BLaER1 (cell line): ENCODE results near the gene GPALPP1.
"Not testable (repeated sequence)": the region's sequence is repeated elsewhere in the genome, so short reads cannot be mapped to it uniquely, and the experiment has no call there.

Experiments used
- H3K27ac ChIP-seq: shearing (Covaris generic); formaldehyde crosslinking; 2 replicates; pipeline ENCODE4 v1.8.1; 2022
- H3K27me3 ChIP-seq: shearing (Covaris generic); formaldehyde crosslinking; 2 replicates; pipeline ENCODE4 v1.8.1; 2022
- H3K36me3 ChIP-seq: shearing (Covaris generic); formaldehyde crosslinking; 2 replicates; pipeline ENCODE4 v1.8.1; 2022
- H3K4me1 ChIP-seq: shearing (Covaris generic); formaldehyde crosslinking; 2 replicates; pipeline ENCODE4 v1.8.1; 2022
- H3K4me2 ChIP-seq: shearing (Covaris generic); formaldehyde crosslinking; 2 replicates; pipeline ENCODE4 v1.8.1; 2022
- H3K4me3 ChIP-seq: shearing (Covaris generic); formaldehyde crosslinking; 2 replicates; pipeline ENCODE4 v1.8.1; 2022
- H3K9ac ChIP-seq: shearing (Covaris generic); formaldehyde crosslinking; 2 replicates; pipeline ENCODE4 v1.8.1; 2022
- H3K9me3 ChIP-seq: shearing (Covaris generic); formaldehyde crosslinking; 2 replicates; pipeline ENCODE4 v1.8.1; 2022
- H4K20me1 ChIP-seq: shearing (Covaris generic); formaldehyde crosslinking; 2 replicates; pipeline ENCODE4 v1.8.1; 2022
- Cebpa-rat ChIP-seq: shearing (Covaris generic); IDR thresholded peaks from 2 replicates; pipeline ENCODE4 v1.8.1; 2022

Gene GPALPP1, protein sequence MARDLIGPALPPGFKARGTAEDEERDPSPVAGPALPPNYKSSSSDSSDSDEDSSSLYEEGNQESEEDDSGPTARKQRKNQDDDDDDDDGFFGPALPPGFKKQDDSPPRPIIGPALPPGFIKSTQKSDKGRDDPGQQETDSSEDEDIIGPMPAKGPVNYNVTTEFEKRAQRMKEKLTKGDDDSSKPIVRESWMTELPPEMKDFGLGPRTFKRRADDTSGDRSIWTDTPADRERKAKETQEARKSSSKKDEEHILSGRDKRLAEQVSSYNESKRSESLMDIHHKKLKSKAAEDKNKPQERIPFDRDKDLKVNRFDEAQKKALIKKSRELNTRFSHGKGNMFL

GRCh38 chr13:44989071-44989889 is at the start of gene GPALPP1, which contains the start of gene NUFIP1:
TSS of gene GPALPP1 (plus strand) at chr13:44989538. CDS start at chr13:44989655, 117 bp downstream.
TSS of gene NUFIP1 (minus strand) at chr13:44989471. CDS start at chr13:44989436, 35 bp downstream.
- TF ChIP-seq Cebpa-rat, result no peak
- peak within 1 kb of the TSS; percentile 84 for H3K27ac ChIP-seq

DNA sequence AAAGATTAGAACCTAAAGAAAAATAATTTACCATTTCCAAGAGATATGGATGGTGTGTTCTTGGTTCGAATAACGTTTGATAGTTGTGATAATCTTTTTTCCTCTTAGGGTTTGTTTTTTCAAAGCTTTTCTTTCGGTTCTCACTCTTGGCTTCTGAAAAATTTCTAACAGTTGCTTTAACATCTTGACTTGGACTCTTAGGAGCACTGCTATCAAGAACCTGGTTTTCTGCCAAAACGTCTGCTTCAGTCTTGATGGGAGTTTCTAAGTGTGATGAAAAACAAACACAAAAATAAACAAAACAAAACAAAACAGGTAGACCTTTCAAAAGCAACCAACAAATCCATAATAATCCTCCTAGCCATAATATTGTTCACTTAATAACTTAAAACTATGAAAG is 45.9 kb upstream of the GPALPP1 start:
- H3K27me3 ChIP-seq, H3K4me2 ChIP-seq, H3K4me1 ChIP-seq, H3K4me3 ChIP-seq, H4K20me1 ChIP-seq, H3K27ac ChIP-seq, H3K9ac ChIP-seq, H3K9me3 ChIP-seq: not testable (repeated sequence)
- peaks cover 27% of the 10 kb centered on the region for H3K36me3 ChIP-seq

More at GRCh38 chr13:44989071-44989889, at the start of gene GPALPP1, which contains the start of gene NUFIP1:
- H3K4me3 ChIP-seq, result peak within 1 kb of the TSS; percentile 84
- peak within 1 kb of the TSS; percentile 96 for H3K4me2 ChIP-seq
- no peaks in the 10 kb centered on the region for H3K27me3 ChIP-seq
- peaks cover 27% of the 10 kb centered on the region for H3K36me3 ChIP-seq
- H3K4me1 ChIP-seq, result peaks cover 40% of the 10 kb centered on the region
- H3K9me3 ChIP-seq, result no peaks in the 10 kb centered on the region
- H4K20me1 ChIP-seq, result peaks cover 52% of the 10 kb centered on the region
- peak within 1 kb of the TSS; percentile 90 for H3K9ac ChIP-seq

DNA sequence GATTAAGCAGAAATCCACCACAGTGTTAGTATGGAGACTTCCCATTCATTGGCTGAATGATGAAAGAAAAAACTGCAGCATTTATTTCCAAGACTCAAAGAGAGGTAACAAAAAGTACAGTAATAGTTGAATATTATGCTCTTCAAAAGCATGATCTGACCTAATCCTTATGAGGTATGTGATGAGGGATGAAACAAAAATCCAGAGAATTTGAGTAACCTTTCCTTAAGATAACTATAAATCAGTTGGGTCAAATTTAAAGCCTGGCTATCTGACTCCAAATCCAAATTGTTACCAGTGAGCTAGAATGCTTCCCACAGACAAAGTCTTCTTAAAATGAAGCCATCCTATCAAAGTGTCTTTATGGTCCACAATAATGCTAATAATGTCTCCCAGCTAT is 38.2 kb upstream of the GPALPP1 start:
- H3K4me1 ChIP-seq, result no peaks in the 10 kb centered on the region
- TF ChIP-seq Cebpa-rat, result no peak
- H3K36me3 ChIP-seq, result peaks cover 50% of the 10 kb centered on the region
- H3K9ac ChIP-seq, result no peak overlapping the region
- no peak overlapping the region for H3K4me2 ChIP-seq
- no peaks in the 10 kb centered on the region for H3K27me3 ChIP-seq
- H3K9me3 ChIP-seq, result no peaks in the 10 kb centered on the region
- H3K27ac ChIP-seq, result no peak overlapping the region
- H4K20me1 ChIP-seq, result no peaks in the 10 kb centered on the region
- H3K4me3 ChIP-seq, result no peak overlapping the region

DNA sequence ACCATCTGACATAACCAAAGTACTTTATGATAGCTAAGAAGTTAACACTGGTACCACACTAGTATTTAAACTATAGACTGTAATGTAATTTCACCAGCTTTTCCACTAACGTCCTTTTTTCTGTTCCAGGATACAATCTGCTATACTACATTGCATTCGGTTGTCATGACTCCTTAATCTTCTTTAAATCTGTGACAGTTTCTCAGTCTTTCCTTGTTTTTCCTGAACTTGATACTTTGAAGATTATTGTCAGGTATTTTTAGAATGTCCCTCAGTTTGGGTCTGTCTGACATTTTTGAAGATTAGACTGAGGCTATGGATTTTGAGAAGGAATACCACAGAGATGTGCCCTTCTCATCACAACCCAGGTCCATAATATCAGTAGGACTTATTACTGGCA is 36.7 kb upstream of the GPALPP1 start:
- no peaks in the 10 kb centered on the region for H3K27me3 ChIP-seq
- H4K20me1 ChIP-seq, result no peaks in the 10 kb centered on the region

DNA sequence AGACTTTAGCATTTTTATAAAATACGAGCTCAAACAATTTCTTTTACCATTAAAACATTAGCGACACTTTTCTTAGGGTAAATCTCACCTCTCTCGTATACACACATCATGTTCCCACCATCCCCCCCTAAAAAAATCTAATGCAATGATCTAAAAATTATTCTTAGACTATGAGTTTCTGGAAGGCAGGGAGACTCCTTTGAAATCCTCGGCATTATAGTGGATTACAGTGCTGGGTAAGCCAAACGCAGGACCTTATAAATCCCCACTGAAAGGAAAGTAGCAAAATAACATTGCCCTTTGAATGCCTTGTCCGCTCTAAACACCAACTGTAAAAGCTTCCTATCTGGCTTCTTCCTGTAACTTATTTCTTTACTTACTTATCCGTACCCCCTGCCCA is 35.1 kb upstream of the GPALPP1 start:
- Histone ChIP-seq H3K4me2 (no peak overlapping the region), H3K9me3 (no peaks in the 10 kb centered on the region), H3K27ac (no peak overlapping the region), H3K4me3 (no peak overlapping the region), H3K9ac (no peak overlapping the region), H3K27me3 (no peaks in the 10 kb centered on the region), H3K36me3 (peaks cover 57% of the 10 kb centered on the region), H4K20me1 (no peaks in the 10 kb centered on the region), H3K4me1 (no peaks in the 10 kb centered on the region)
- TF ChIP-seq Cebpa-rat, result no peak

More for the DNA sequence above, 36.7 kb upstream of the GPALPP1 start:
- Histone ChIP-seq H3K4me2 (no peak overlapping the region), H3K4me1 (no peaks in the 10 kb centered on the region), H3K4me3 (no peak overlapping the region), H3K9ac (no peak overlapping the region), H3K27ac (no peak overlapping the region), H3K9me3 (no peaks in the 10 kb centered on the region), H3K36me3 (peaks cover 59% of the 10 kb centered on the region)
- TF ChIP-seq Cebpa-rat, result no peak

DNA sequence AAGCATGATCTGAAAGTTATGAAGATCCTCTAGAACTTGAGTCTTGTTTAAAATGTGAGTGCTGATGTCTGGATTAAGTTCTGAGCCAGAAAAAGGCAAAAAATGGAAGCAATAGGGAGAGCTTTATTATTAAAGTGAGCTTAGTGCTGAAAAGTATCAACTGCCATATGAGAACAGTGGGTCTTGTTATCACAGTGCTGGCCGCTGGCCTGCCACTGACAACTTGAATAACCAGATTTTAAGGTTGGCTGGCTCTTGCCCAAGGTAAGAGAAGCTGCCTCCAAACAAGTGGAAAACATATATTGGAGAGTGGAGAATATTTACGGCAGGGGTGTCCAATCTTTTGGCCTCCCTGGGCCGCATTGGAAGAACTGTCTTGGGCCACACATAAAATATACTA is 33.9 kb upstream of the GPALPP1 start:
- Histone ChIP-seq H3K4me3 (no peak overlapping the region), H3K4me1 (no peaks in the 10 kb centered on the region), H3K9ac (no peak overlapping the region), H3K4me2 (no peak overlapping the region), H3K36me3 (peaks cover 57% of the 10 kb centered on the region), H3K9me3 (no peaks in the 10 kb centered on the region), H4K20me1 (no peaks in the 10 kb centered on the region), H3K27me3 (no peaks in the 10 kb centered on the region), H3K27ac (no peak overlapping the region)
- no peak for TF ChIP-seq Cebpa-rat

- no peak overlapping the region for H3K27ac ChIP-seq
- H3K27me3 ChIP-seq, result no peaks in the 10 kb centered on the region
- no peaks in the 10 kb centered on the region for H3K4me1 ChIP-seq
- TF ChIP-seq Cebpa-rat, result no peak
- H3K4me2 ChIP-seq, result no peak overlapping the region
- no peak overlapping the region for H3K4me3 ChIP-seq
- peaks cover 45% of the 10 kb centered on the region for H3K9me3 ChIP-seq
- H3K9ac ChIP-seq, result no peak overlapping the region
- H3K36me3 ChIP-seq, result peaks cover 92% of the 10 kb centered on the region
- no peaks in the 10 kb centered on the region for H4K20me1 ChIP-seq
Measured at GRCh38 chr13:44961997-44962396, 27.3 kb upstream of the GPALPP1 start.

DNA sequence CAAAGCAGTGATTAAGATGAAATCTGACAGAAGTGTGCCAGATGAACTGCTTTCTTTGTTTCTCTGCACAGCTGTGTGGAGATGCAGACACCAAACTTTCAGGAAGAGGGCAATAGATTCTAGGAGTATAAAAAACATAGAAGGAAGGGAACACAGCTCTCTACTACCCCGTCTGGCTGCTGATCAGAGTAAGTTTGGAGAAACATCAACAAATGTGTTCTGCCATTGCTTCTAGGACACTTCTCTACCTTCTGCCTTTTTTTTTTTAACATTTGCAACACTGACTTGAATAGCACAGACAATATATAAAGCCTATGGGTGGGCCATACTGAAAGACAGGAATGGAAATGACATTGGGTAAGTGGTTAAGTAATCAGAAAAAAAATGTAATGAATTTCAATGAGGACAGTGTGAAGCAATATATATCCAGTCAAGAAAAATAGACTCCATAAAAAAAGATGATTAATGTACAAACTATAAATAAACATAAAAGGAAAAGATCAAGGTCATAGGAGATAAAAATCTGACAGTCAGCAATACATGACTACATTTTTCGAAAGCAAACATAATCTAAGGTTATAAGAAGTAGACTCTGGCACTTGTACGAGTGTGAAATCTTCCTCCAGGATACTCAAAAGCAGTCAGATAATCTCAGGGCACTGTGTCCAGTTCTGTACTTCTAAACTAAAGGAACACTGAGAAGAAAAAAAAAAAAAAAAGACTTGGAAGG is 21.5 kb upstream of the GPALPP1 start:
- peaks cover 27% of the 10 kb centered on the region for H3K9me3 ChIP-seq
- H3K4me1 ChIP-seq, result no peaks in the 10 kb centered on the region
- no peak overlapping the region for H3K9ac ChIP-seq
- no peaks in the 10 kb centered on the region for H3K27me3 ChIP-seq
- no peak overlapping the region for H3K4me2 ChIP-seq
- 0 out of 2 replicates have a peak, but pooled peaks cover 27% of the 10 kb centered on the region for H4K20me1 ChIP-seq
- H3K27ac ChIP-seq, result no peak overlapping the region
- H3K36me3 ChIP-seq, result peaks cover 58% of the 10 kb centered on the region
- no peak overlapping the region for H3K4me3 ChIP-seq
- TF ChIP-seq Cebpa-rat, result no peak

DNA sequence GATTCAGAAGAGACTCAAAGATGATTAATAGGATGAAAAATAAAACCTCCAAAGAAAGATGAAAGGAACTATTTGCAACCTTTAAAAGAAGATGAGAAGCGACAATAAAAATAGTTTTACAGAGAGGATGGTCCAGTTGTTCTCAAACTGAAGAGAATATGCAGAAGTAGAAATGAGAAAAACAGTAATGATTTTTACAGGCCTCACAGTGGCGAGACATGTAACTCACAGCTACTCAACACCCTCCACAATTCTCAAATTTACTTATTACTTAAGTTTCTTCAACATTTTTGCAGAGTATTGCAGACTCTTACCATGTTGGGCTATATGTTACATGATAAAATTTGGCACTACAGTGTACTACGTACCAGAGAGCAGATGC is 20.9 kb upstream of the GPALPP1 start:
- Histone ChIP-seq H3K27me3 (no peaks in the 10 kb centered on the region), H3K27ac (no peak overlapping the region), H3K4me1 (peaks cover 4% of the 10 kb centered on the region), H3K4me2 (no peak overlapping the region), H3K9ac (no peak overlapping the region), H4K20me1 (peaks cover 29% of the 10 kb centered on the region; the same call in 1 of the 2 replicates), H3K4me3 (no peak overlapping the region), H3K9me3 (peaks cover 21% of the 10 kb centered on the region), H3K36me3 (peaks cover 52% of the 10 kb centered on the region)
- no peak for TF ChIP-seq Cebpa-rat
